HEK293 (cell line): ENCODE data around the gene MAZ.

Experiments
- CTCF ChIP-seq: fragments of 450-650 bp; formaldehyde crosslinking; IDR thresholded peaks from 2 replicates; pipeline ENCODE4 v1.5.1; 2016; ENCODE audit warnings: missing biosample characterization, missing genetic modification characterization
- REPIN1 ChIP-seq: fragments of 450-650 bp; formaldehyde crosslinking; IDR thresholded peaks from 2 replicates; pipeline ENCODE4 v1.5.1; 2017; ENCODE audit warnings: missing biosample characterization, missing genetic modification characterization, low read depth
- TF ChIP-seq, protein P1 (sequence below): fragments of 450-650 bp; formaldehyde crosslinking; IDR thresholded peaks from 2 replicates; pipeline ENCODE4 v1.5.1; 2016; ENCODE audit warnings: missing biosample characterization, missing genetic modification characterization

- TF ChIP-seq CTCF (tag by site-specific recombination) (no peak), REPIN1 (no peak)
- TF ChIP-seq, protein P1, sequence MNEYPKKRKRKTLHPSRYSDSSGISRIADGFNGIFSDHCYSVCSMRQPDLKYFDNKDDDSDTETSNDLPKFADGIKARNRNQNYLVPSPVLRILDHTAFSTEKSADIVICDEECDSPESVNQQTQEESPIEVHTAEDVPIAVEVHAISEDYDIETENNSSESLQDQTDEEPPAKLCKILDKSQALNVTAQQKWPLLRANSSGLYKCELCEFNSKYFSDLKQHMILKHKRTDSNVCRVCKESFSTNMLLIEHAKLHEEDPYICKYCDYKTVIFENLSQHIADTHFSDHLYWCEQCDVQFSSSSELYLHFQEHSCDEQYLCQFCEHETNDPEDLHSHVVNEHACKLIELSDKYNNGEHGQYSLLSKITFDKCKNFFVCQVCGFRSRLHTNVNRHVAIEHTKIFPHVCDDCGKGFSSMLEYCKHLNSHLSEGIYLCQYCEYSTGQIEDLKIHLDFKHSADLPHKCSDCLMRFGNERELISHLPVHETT, result no peak
These were observed 31.5 kb downstream of the MAZ start for GRCh38 chr16:29837841-29838240.
